K562 (cell line): ENCODE data around the gene MED14. TPM values are rescaled to one million over a fixed set of nuclear protein-coding genes. Genes with fewer than 3 reads are reported as not detected.

Source experiments
- ATAC-seq: fragments of 200-7000 bp; cut with Tn5 transposase; 3 replicates; pipeline ENCODE4 v1.9.1; 2020; ENCODE audit warnings: moderate library complexity
- BruUV-seq: library from RNA; stranded (reverse); fragments of 400-500 nt; replicated peaks from 2 replicates; lab custom pipeline; 2021; lab: Mats Ljungman, UMichigan
- CTCF ChIA-PET: fragments of 300-600 bp; formaldehyde crosslinking; extraction: SDS; loops from one replicate; lab custom pipeline; 2021; ENCODE audit warnings: low intra/inter-chr PET ratio; lab: Yijun Ruan, JAX
- POLR2A ChIA-PET: fragments of 300-600, 350-650 bp; sonication (Branson Sonifier 250); formaldehyde crosslinking; extraction: SDS; loops from one replicate; lab custom pipeline; 2021; ENCODE audit warnings: antibody characterized with exemption, inconsistent platforms; lab: Yijun Ruan, JAX
- DNase-seq, 4 experiments: peaks; one replicate each; pipeline versions ENCODE4 v3.0.0 to v3.0.0-alpha.2; 2011 to 2018; ENCODE audit warnings: low spot score in 3 of 4, mixed read lengths in 3 of 4; ENCODE audit errors: extremely low read depth in 1 of 4
- FAIRE-seq: peaks from 2 replicates; lab custom pipeline; 2011; peaks lifted over from hg19 to GRCh38; lab: Jason Lieb, UNC
- H2AFZ ChIP-seq: 2 replicates; pipeline ENCODE4 v1.6.0; 2011; ENCODE audit warnings: low read depth, low read length, control low read depth, inconsistent platforms
- H3K27ac ChIP-seq: fragments of 200-600 bp; 3 replicates; pipeline ENCODE4 v1.8.0; 2011; ENCODE audit warnings: low read depth, mild to moderate bottlenecking, control low read depth, inconsistent platforms, low read length, moderate library complexity, mixed read lengths; ENCODE audit errors: extremely low read depth
- H3K27me3 ChIP-seq, 2 experiments: fragments of 300-600 bp in 1 of 2; 2 replicates in 1 of 2; 3 replicates in 1 of 2; pipeline versions ENCODE4 v1.6.0 to v1.8.0; 2011; ENCODE audit warnings: inconsistent platforms in 2 of 2, low read length in 2 of 2, mild to moderate bottlenecking in 1 of 2, mixed read lengths in 1 of 2, moderate library complexity in 1 of 2; ENCODE audit not compliant: control insufficient read depth in 2 of 2, insufficient read depth in 2 of 2
- H3K36me3 ChIP-seq: fragments of 300-600 bp; 3 replicates; pipeline ENCODE4 v1.8.0; 2011; ENCODE audit warnings: mild to moderate bottlenecking, low read length, inconsistent platforms; ENCODE audit not compliant: control insufficient read depth, insufficient read depth
- H3K4me1 ChIP-seq, 2 experiments: fragments of 200-600 bp in 1 of 2; replicated peaks in 1 of 2; 2 replicates in 1 of 2; 3 replicates in 1 of 2; pipeline versions ENCODE4 v1.5.1 to v1.8.0; 2011; ENCODE audit warnings: inconsistent platforms in 2 of 2, low read length in 2 of 2, mild to moderate bottlenecking in 1 of 2, mixed read lengths in 1 of 2, moderate library complexity in 1 of 2; ENCODE audit not compliant: control insufficient read depth in 2 of 2, insufficient read depth in 2 of 2
- H3K4me2 ChIP-seq: 2 replicates; pipeline ENCODE4 v1.6.1; 2011; ENCODE audit warnings: low read length, control low read depth, inconsistent platforms, mixed read lengths; ENCODE audit not compliant: insufficient read depth
- H3K4me3 ChIP-seq: fragments of 200-600 bp; sonication (generic), shearing (Covaris generic); 2 replicates; pipeline ENCODE4 v1.5.1; 2016; ENCODE audit warnings: control low read depth, inconsistent platforms
- H3K79me2 ChIP-seq: fragments of 200-600 bp; 3 replicates; pipeline ENCODE4 v1.8.0; 2011; ENCODE audit warnings: low read length, inconsistent platforms; ENCODE audit not compliant: control insufficient read depth, insufficient read depth
- H3K9ac ChIP-seq, 2 experiments: 2 replicates each; pipeline versions ENCODE4 v1.6.0 to v1.6.1; 2011; ENCODE audit warnings: low read depth in 2 of 2, low read length in 2 of 2, control low read depth in 1 of 2, inconsistent platforms in 1 of 2, mild to moderate bottlenecking in 1 of 2, mixed read lengths in 1 of 2; ENCODE audit not compliant: insufficient read depth in 1 of 2
- H3K9me1 ChIP-seq: one replicate; pipeline ENCODE4 v1.6.0; 2011; ENCODE audit warnings: inconsistent platforms, mild to moderate bottlenecking, low read length, moderate library complexity; ENCODE audit not compliant: control insufficient read depth, insufficient read depth
- H3K9me3 ChIP-seq: replicated peaks from 2 replicates; pipeline ENCODE4 v1.5.1; 2011; ENCODE audit warnings: low read depth, low read length, inconsistent platforms; ENCODE audit not compliant: control insufficient read depth, insufficient read depth
- H4K20me1 ChIP-seq: replicated peaks from 2 replicates; pipeline ENCODE4 v1.6.1; 2011; ENCODE audit warnings: low read length, inconsistent platforms, mixed read lengths; ENCODE audit not compliant: control insufficient read depth, insufficient read depth
- CTBP1 ChIP-seq: fragments of 450-650 bp; IDR thresholded peaks from 2 replicates; pipeline ENCODE4 v1.6.1; 2016; ENCODE audit warnings: borderline replicate concordance
- ELK1 ChIP-seq: sonication (generic); formaldehyde crosslinking; IDR thresholded peaks from 2 replicates; pipeline ENCODE4 v1.8.1; 2022; ENCODE audit warnings: missing genetic modification reagents
- MNT ChIP-seq, 2 experiments: fragments of 450-650 bp; conservative IDR thresholded peaks; 2 replicates each; pipeline ENCODE4 v1.6.1; 2017; ENCODE audit warnings: mild to moderate bottlenecking in 2 of 2, moderate library complexity in 2 of 2
- NCOA4 ChIP-seq: fragments of 450-650 bp; IDR thresholded peaks from 2 replicates; pipeline ENCODE4 v1.6.1; 2018; ENCODE audit warnings: mild to moderate bottlenecking; ENCODE audit not compliant: partially characterized antibody
- NR0B1 ChIP-seq: fragments of 450-650 bp; IDR thresholded peaks from one replicate; pipeline ENCODE4 v1.6.1; 2018; ENCODE audit warnings: mild to moderate bottlenecking, moderate library complexity; ENCODE audit not compliant: partially characterized antibody
- PHF8 ChIP-seq: fragments of 200-600 bp; sonication (generic); IDR thresholded peaks from 2 replicates; pipeline ENCODE4 v1.6.1; 2012; ENCODE audit warnings: mixed run types, mild to moderate bottlenecking, inconsistent platforms, low read length, moderate library complexity, borderline replicate concordance
- PHTF2 ChIP-seq: fragments of 250-450 bp; sonication (Bioruptor Pico); IDR thresholded peaks from 2 replicates; pipeline ENCODE4 v1.5.0; 2021; ENCODE audit warnings: mild to moderate bottlenecking
- PML ChIP-seq: IDR thresholded peaks from 2 replicates; pipeline ENCODE4 v1.6.1; 2012; ENCODE audit warnings: low read length, inconsistent platforms
- POLR2AphosphoS5 ChIP-seq: IDR thresholded peaks from 2 replicates; pipeline ENCODE4 v1.6.1; 2011; ENCODE audit warnings: mild to moderate bottlenecking, low read depth, low read length, moderate library complexity; ENCODE audit not compliant: control insufficient read depth, insufficient read depth
- ZNF263 ChIP-seq: sonication (generic); formaldehyde crosslinking; IDR thresholded peaks from 2 replicates; pipeline ENCODE4 v1.8.0; 2022; ENCODE audit warnings: mild to moderate bottlenecking, missing genetic modification reagents, borderline replicate concordance
- ZNF586 ChIP-seq: fragments of 450-650 bp; formaldehyde crosslinking; conservative IDR thresholded peaks from 2 replicates; pipeline ENCODE4 v1.4.0; 2020; ENCODE audit warnings: mild to moderate bottlenecking, moderate library complexity
- WGBS: fragments of 100-300 bp; shearing (Covaris generic); methylation state at CpG from one replicate; pipeline ENCODE4 v1.1.6; 2016; ENCODE audit warnings: low coverage, mixed read lengths; ENCODE audit not compliant: insufficient coverage; ENCODE audit errors: missing lambda C conversion rate; 5-methylcytosine and 5-hydroxymethylcytosine counted together
- in situ Hi-C: fragments of 300-500 bp; cut with MboI; formaldehyde crosslinking; loops from 4 replicates; pipeline ENCODE4 v1.15.0; 2018; ENCODE audit warnings: inconsistent platforms, mixed read lengths
- intact Hi-C: fragments of 100-400 bp; cut with micrococcal nuclease; formaldehyde crosslinking; loops from 2 replicates; pipeline ENCODE4 v1.14.2; 2022
- polyA plus RNA-seq, 8 experiments: library from polyadenylated mRNA; depleted of rRNA in 4 of 8; stranded (reverse) in 5 of 8; unstranded in 3 of 8; fragments of >200 nt; fragmentation: Nextera tagmentation in 2 of 8; fragmentation: Illumina TruSeq in 1 of 8; extraction: Ambion mirVana in 2 of 8; extraction: Trizol in 1 of 8; gene quantifications; 2 replicates each; pipeline versions ENCODE4 v1.2.1 to v1.2.3, GENCODE V29; 2011 to 2014; ENCODE audit warnings: inconsistent platforms in 1 of 8, missing spikeins in 1 of 8
- total RNA-seq, 7 experiments: library from RNA; depleted of rRNA in 6 of 7; stranded (reverse); fragments of >200 nt in 6 of 7; fragmentation: Illumina TruSeq in 2 of 7; extraction: Trizol in 2 of 7; gene quantifications; 2 replicates each; pipeline versions ENCODE4 v1.2.1 to v1.2.3, GENCODE V29; 2011 to 2021; ENCODE audit warnings: low replicate concordance in 1 of 7

Gene MED14
- total and polyA plus RNA-seq, 9 of the 15 experiments (the other 6 are each of a cell fraction or from before 2014, with no cell fraction given): 9.2 to 35.3 (median 18.7) TPM

GRCh38 chrX:40617566-40617965 is 117.8 kb downstream of the MED14 start:
- 11% methylated on average over 5 of the region's 7 CpGs for WGBS
- no peak overlapping the region for H3K4me3 ChIP-seq
- ChIA-PET CTCF (no interaction called here), POLR2A (interaction anchor here (1.1 kb wide), 1 partner anchor 28 kb away, joined by 3 read pairs; no protein-coding TSS in a partner anchor)
- TF ChIP-seq MNT (conservative IDR thresholded peaks at IDR 0.05) (no peak), ELK1 (CRISPR knock-in tag) (no peak), NCOA4 (no peak), ZNF586 (CRISPR knock-in tag) (no peak), PHTF2 (no peak), ZNF263 (CRISPR knock-in tag) (no peak), PML (no peak), PHF8 (no peak), POLR2AphosphoS5 (no peak), NR0B1 (no peak), CTBP1 (no peak)
- H3K9me1 ChIP-seq: no peaks in the 10 kb centered on the region
- FAIRE-seq: no peak
- peaks cover 6% of the 10 kb centered on the region for H3K9me3 ChIP-seq
- H3K4me2 ChIP-seq: no peak overlapping the region
- no peaks in the 10 kb centered on the region for H3K4me1 ChIP-seq
- no TSS peak for BruUV-seq
- no peaks in the 10 kb centered on the region for H3K36me3 ChIP-seq
- H2AFZ ChIP-seq: no peak overlapping the region
- no peak overlapping the region for H3K27ac ChIP-seq
- intact Hi-C loops (no loop called here), in situ Hi-C loops (no loop called here)
- no peaks in the 10 kb centered on the region for H3K79me2 ChIP-seq
- H3K27me3 ChIP-seq: no peaks in the 10 kb centered on the region
- DNase-seq: no peak
- no peak overlapping the region for H3K9ac ChIP-seq
- no peak for ATAC-seq
- no peaks in the 10 kb centered on the region for H4K20me1 ChIP-seq
